ENCODE data around the gene ARPC5L. TPM values are rescaled to one million over a fixed set of nuclear protein-coding genes. Genes with fewer than 3 reads are reported as not detected.

Gene ARPC5L
- total and polyA plus RNA-seq, 2 experiments from 2014 or later = 35.9 to 87.3 TPM

DNA sequence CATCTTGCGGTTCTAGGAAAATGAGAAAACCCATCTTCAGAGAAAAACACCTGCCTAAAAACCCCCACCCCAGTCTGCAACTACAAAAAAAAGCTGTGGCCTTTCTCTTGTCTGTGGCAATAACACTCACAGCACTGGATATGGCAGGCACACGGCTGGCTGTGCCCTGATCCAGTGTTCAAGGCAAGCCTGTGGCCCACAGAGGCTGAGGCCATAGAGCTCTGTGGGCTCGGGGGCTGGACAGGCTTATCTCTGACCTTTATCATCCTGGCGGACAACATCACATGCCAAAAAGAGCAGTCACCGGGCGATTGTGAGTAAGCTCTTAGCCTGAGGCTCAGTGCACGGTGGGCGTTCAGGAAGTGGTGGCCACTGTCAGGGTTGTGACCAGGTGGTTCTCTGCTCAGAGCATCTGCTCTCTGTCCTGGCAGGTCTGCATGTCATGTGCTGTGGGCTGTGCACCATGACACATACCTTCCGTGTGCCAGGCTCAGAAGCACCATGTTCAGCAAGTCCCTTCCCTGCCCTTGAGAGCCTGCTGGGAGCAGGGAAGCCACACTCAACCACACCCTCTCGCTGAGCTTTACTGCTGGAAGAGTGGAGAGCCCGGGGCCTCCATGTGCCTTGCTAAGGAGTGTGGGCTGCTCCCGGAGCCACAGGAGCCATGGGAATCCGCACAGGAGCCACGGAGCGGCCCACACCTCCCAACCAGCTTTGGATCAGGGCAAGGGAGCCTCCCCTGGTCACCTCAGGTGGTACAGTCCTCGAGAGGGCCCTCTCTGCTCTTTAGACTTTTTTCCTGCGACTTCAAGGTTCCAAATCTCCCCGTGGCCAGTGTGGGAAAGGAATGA is 43.3 kb upstream of the ARPC5L start:
- DNase-seq (ENCODE audit: low spot score) (peak; percentile 75), ATAC-seq (peak; percentile 95)
- Histone ChIP-seq H3K79me2 (replicated peaks; ENCODE audit: insufficient read depth) (no peaks in the 10 kb centered on the region), H3K27me3 (ENCODE audit: insufficient read depth) (no peaks in the 10 kb centered on the region), H2AFZ (peak overlapping the region; percentile 96), H3F3A (replicated peaks; ENCODE audit: low read depth) (no peaks in the 10 kb centered on the region), H3K9me2 (ENCODE audit: insufficient read depth) (no peaks in the 10 kb centered on the region), H3K27ac (ENCODE audit: low read depth) (no peak overlapping the region), H3K4me3 (no peak overlapping the region), H3K4me2 (no peak overlapping the region), H4K20me1 (replicated peaks; ENCODE audit: insufficient read depth) (no peaks in the 10 kb centered on the region), H3K36me3 (ENCODE audit: insufficient read depth) (no peaks in the 10 kb centered on the region), H3K4me1 (ENCODE audit: insufficient read depth) (no peaks in the 10 kb centered on the region)
- Mint-ChIP-seq H3K27me3 (ENCODE audit: insufficient read depth, low read depth, poor library complexity) (peaks cover 10% of the 10 kb centered on the region), H3K4me3 (no peak overlapping the region), H3K36me3 (ENCODE audit: low read depth) (no peaks in the 10 kb centered on the region), H3K4me1 (peaks cover 4% of the 10 kb centered on the region; the same call in 2 of the 3 replicates), H3K27ac (no peak overlapping the region), H3K9me3 (no peaks in the 10 kb centered on the region)
- TF ChIP-seq STAT1 (IDR thresholded peaks at IDR 0.05; ENCODE audit: unreplicated experiment) (no peak), CREB1 (CRISPR knock-in tag; IDR thresholded peaks at IDR 0.05; ENCODE audit: low read depth) (no peak), ZNF331 (CRISPR knock-in tag; IDR thresholded peaks at IDR 0.05; ENCODE audit: low read depth) (no peak)
- TF ChIP-seq, protein P1, sequence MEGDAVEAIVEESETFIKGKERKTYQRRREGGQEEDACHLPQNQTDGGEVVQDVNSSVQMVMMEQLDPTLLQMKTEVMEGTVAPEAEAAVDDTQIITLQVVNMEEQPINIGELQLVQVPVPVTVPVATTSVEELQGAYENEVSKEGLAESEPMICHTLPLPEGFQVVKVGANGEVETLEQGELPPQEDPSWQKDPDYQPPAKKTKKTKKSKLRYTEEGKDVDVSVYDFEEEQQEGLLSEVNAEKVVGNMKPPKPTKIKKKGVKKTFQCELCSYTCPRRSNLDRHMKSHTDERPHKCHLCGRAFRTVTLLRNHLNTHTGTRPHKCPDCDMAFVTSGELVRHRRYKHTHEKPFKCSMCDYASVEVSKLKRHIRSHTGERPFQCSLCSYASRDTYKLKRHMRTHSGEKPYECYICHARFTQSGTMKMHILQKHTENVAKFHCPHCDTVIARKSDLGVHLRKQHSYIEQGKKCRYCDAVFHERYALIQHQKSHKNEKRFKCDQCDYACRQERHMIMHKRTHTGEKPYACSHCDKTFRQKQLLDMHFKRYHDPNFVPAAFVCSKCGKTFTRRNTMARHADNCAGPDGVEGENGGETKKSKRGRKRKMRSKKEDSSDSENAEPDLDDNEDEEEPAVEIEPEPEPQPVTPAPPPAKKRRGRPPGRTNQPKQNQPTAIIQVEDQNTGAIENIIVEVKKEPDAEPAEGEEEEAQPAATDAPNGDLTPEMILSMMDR (conservative IDR thresholded peaks at IDR 0.05; ENCODE audit: low read depth in 2 of 2) = peak; percentile 15 to 26; a peak in 3 of 4 replicates

DNA sequence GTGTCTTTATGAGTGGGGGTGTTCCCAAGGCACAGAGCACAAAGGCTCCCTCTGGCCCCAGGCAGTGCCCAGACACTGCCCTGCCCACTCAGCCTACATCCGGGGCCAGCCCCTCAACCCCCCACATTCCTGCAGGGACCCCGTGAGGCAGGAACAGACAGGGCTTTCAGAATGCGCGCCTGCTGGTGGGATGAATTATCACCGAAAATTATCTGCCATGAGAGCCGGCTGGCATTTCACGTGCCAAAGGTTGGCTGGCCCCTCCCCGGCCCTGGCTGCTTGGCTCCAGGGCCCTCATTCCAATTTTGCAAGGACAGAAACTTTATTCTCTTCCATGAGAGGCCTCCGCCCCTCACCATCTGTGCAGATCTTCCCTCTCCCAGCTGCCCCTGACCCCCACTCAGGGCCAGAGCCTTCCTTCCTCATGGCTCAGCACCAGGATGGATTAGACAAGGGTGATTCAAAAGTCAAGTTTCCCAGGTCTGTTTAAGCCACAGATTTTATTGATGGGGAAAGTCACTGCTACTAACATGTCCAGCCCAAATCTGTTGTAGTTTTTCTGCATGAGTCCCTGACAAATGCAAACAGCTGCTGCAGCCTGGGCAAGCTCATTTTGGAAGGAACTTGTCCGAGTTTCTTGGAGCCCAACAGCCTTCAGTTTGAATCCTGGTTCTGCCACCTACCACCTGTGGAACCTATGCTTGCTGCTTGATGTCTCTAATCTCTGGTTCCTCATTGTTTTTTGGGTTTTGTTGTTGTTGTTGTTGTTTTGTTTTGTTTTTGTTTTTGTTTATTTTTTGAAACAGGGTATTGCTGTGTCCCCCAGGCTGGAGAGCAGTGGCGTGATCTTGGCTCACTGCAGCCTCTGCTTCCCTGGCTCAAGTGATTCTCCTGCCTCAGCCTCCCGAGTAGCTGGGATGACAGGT is 41.0 kb upstream of the ARPC5L start:
- ATAC-seq = no peak; the same call in 2 of the 3 replicates
- TF ChIP-seq, protein P1 (conservative IDR thresholded peaks at IDR 0.05; ENCODE audit: low read depth in 2 of 2) = no peak
- no peak for TF ChIP-seq ZNF331 (CRISPR knock-in tag; IDR thresholded peaks at IDR 0.05; ENCODE audit: low read depth)
- no peak for TF ChIP-seq JUNB (IDR thresholded peaks at IDR 0.05; ENCODE audit: unreplicated experiment)
- TF ChIP-seq CREB1 (CRISPR knock-in tag; IDR thresholded peaks at IDR 0.05; ENCODE audit: low read depth) = no peak
- TF ChIP-seq, protein P2, sequence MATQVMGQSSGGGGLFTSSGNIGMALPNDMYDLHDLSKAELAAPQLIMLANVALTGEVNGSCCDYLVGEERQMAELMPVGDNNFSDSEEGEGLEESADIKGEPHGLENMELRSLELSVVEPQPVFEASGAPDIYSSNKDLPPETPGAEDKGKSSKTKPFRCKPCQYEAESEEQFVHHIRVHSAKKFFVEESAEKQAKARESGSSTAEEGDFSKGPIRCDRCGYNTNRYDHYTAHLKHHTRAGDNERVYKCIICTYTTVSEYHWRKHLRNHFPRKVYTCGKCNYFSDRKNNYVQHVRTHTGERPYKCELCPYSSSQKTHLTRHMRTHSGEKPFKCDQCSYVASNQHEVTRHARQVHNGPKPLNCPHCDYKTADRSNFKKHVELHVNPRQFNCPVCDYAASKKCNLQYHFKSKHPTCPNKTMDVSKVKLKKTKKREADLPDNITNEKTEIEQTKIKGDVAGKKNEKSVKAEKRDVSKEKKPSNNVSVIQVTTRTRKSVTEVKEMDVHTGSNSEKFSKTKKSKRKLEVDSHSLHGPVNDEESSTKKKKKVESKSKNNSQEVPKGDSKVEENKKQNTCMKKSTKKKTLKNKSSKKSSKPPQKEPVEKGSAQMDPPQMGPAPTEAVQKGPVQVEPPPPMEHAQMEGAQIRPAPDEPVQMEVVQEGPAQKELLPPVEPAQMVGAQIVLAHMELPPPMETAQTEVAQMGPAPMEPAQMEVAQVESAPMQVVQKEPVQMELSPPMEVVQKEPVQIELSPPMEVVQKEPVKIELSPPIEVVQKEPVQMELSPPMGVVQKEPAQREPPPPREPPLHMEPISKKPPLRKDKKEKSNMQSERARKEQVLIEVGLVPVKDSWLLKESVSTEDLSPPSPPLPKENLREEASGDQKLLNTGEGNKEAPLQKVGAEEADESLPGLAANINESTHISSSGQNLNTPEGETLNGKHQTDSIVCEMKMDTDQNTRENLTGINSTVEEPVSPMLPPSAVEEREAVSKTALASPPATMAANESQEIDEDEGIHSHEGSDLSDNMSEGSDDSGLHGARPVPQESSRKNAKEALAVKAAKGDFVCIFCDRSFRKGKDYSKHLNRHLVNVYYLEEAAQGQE (IDR thresholded peaks at IDR 0.05; ENCODE audit: unreplicated experiment) = no peak

More for the DNA sequence above, 41.0 kb upstream of the ARPC5L start:
- Mint-ChIP-seq H3K36me3 (ENCODE audit: low read depth) (no peaks in the 10 kb centered on the region), H3K27ac (no peak overlapping the region), H3K27me3 (ENCODE audit: insufficient read depth, low read depth, poor library complexity) (peaks cover 10% of the 10 kb centered on the region), H3K9me3 (no peaks in the 10 kb centered on the region; the same call in 2 of the 3 replicates), H3K4me1 (peaks cover 4% of the 10 kb centered on the region; the same call in 2 of the 3 replicates), H3K4me3 (no peak overlapping the region)
- no peak overlapping the region for H3K27ac ChIP-seq (ENCODE audit: low read depth)
- H3K4me3 ChIP-seq = no peak overlapping the region
- no peaks in the 10 kb centered on the region for H3K4me1 ChIP-seq (ENCODE audit: insufficient read depth)
- no peaks in the 10 kb centered on the region for H3K27me3 ChIP-seq (ENCODE audit: insufficient read depth)
- H3K36me3 ChIP-seq (ENCODE audit: insufficient read depth) = no peaks in the 10 kb centered on the region
- no peak for DNase-seq (ENCODE audit: low spot score)
- no peaks in the 10 kb centered on the region for H3K9me2 ChIP-seq (ENCODE audit: insufficient read depth)
- no peaks in the 10 kb centered on the region for H3K79me2 ChIP-seq (replicated peaks; ENCODE audit: insufficient read depth)
- H2AFZ ChIP-seq = peak overlapping the region; percentile 74
- H4K20me1 ChIP-seq (replicated peaks; ENCODE audit: insufficient read depth) = no peaks in the 10 kb centered on the region
- no peak overlapping the region for H3K4me2 ChIP-seq
- no peaks in the 10 kb centered on the region for H3F3A ChIP-seq (replicated peaks; ENCODE audit: low read depth)

Data from GM23338 (cell line).